ENCODE results near the gene KIAA0586.
"Not testable (repeated sequence)": the region's sequence is repeated elsewhere in the genome, so short reads cannot be mapped to it uniquely, and the experiment has no call there.

The KIAA0586 gene

DNA sequence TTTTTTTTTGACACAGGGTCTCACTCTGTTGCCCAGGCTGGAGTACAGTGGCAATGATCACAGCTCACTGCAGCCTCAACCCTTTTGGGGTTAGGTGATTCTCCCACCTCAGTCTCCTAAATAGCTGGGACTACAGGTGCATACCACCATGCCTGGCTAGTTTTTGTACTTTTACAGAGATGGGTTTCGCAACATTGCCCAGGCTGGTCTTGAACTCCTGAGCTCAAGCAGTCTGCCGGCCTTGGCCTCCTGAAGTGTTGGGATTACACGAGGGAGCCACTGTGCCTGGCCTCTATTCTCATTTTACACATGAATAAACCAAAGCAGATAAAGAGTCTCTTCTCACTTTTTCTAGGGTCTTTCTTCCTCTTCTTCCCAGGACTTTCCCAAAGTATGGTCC is 28.6 kb upstream of the KIAA0586 start:
- no peak for DNase-seq (ENCODE audit: low read depth)
- TF ChIP-seq, protein P1, sequence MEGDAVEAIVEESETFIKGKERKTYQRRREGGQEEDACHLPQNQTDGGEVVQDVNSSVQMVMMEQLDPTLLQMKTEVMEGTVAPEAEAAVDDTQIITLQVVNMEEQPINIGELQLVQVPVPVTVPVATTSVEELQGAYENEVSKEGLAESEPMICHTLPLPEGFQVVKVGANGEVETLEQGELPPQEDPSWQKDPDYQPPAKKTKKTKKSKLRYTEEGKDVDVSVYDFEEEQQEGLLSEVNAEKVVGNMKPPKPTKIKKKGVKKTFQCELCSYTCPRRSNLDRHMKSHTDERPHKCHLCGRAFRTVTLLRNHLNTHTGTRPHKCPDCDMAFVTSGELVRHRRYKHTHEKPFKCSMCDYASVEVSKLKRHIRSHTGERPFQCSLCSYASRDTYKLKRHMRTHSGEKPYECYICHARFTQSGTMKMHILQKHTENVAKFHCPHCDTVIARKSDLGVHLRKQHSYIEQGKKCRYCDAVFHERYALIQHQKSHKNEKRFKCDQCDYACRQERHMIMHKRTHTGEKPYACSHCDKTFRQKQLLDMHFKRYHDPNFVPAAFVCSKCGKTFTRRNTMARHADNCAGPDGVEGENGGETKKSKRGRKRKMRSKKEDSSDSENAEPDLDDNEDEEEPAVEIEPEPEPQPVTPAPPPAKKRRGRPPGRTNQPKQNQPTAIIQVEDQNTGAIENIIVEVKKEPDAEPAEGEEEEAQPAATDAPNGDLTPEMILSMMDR (conservative IDR thresholded peaks at IDR 0.05; ENCODE audit: low read depth, low read length) = no peak
- H3K4me3 ChIP-seq (ENCODE audit: low read depth, low read length) = no peak overlapping the region

DNA sequence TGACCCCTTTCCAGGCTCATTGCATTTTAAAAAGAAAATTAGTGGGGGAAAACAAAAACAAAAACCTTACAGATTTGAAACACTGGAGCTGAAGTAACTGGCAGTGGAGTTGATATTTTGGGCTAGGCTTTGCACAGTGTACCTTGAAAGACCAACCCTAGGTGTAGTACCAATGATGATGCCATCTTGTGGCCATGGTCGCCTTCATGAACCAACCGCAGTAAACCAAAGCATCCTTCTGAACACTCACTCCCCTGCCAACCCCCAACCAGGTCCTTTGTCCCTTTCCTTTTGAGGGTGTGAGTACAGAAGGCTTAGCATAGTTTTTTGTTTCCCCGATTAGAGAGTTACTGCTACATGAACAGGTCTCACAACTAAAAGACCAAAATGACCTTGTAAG is 25.9 kb upstream of the KIAA0586 start:
- TF ChIP-seq, protein P1 (conservative IDR thresholded peaks at IDR 0.05; ENCODE audit: low read depth, low read length) = no peak
- no peak for DNase-seq (ENCODE audit: low read depth)
- H3K4me3 ChIP-seq (ENCODE audit: low read depth, low read length) = no peak overlapping the region

DNA sequence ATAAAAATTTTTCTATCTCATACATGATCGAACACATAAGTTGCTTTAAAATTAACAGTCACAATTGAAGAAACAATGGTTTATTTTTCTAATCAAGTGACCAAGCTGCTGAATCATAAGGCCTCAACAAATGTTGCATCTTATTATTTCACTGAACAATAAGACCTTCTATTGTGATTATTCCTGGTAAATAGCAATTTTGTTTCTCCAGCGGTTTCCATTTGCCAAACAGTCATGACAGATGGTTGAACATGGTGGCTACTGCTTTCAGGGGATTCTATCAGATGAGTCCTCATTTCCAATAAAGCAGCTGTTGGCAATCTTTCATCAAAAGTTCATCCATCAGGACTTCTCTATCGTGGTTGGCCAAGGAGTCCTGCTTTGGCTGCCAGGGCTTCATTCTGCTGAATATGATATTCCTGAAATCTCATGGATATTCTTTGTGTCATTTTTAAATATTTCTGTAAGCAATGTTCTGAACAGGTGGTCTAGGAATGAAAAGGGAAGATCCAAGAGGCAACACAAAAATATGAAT is 18.8 kb upstream of the KIAA0586 start:
- TF ChIP-seq, protein P1 (conservative IDR thresholded peaks at IDR 0.05; ENCODE audit: low read depth, low read length) = no peak
- H3K4me3 ChIP-seq (ENCODE audit: low read depth, low read length) = no peak overlapping the region
- no peak for DNase-seq (ENCODE audit: low read depth)

DNA sequence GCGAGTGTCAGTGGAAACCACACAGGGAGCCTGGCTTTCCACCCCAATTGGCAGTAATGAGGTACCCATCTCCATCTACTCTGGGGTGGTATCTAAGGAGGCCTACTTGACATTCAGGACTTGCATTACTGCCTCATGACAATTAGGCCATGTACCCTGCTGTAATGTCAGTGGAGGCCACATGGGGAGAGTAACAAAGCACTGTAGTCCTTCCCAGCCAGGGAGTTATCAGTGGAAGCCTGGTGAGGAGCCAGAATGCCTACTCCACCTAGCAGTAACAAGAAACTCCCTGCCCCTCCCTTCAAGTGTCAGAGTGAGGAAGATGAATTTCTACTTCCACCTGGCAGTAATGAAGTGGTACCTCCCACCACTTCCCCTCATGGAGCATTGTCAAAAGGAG is 12.7 kb upstream of the KIAA0586 start:
- DNase-seq (ENCODE audit: low read depth) = no peak
- no peak overlapping the region for H3K4me3 ChIP-seq (ENCODE audit: low read depth, low read length)
- TF ChIP-seq, protein P1 (conservative IDR thresholded peaks at IDR 0.05; ENCODE audit: low read depth, low read length) = no peak

DNA sequence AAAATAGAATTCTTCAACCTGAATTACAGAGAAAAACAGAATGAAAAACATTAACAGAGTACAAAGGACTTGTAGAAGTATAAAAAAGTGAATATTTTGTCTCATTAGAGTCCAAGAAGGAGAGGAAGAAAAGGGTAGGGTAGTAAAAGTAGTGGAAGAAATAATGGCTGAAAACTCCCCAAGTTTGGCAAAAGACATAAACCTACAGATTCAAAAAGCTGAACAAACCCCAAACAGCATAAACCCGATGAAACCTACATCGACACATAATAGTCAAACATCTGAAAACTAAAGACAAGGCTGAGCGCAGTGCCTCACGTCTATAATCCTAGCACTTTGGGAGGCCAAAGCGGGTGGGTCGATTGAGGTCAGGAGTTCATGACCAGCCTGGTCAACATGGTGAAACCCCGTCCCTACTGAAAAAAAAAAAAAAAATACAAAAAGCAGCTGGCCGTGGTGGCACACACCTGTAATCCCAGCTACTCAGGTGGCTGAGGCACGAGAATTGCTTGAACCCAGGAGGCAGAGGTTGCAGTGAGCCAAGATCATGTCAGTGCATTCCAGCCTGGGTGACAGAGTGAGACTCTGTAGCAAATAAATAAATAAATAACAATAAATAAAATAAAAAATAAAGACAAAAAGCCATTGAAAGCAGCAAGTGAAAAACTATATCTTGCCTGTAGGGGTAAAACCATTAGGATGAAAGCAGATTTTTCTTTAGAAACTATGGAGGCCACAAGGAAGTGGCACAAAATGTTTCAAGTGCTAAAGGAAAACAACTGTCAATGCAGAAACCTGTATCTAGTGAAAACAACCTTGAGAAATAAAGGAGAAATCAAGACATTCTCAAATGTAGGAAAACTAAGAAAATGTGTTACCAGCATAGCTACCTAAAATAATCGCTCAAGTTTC is 11.6 kb upstream of the KIAA0586 start:
- TF ChIP-seq, protein P1 (conservative IDR thresholded peaks at IDR 0.05; ENCODE audit: low read depth, low read length) = no peak
- H3K4me3 ChIP-seq (ENCODE audit: low read depth, low read length) = no peak overlapping the region
- no peak for DNase-seq (ENCODE audit: low read depth)

DNA sequence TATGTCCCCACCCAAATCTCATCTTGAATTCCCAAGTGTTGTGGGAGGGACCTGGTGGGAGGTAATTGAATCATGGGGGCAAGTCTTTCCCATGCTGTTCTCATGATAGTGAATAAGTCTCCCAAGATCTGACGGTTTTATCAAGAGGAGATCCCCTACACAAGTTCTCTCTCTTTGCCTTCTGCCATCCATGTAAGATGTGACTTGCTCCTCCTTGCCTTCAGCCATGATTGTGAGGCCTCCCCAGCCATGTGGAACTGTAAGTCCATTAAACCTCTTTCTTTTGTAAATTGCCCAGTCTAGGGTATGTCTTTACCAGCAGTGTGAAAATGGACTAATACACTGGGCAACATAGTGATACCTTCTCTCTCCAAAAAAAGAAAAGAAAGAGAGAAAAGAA is 10.6 kb upstream of the KIAA0586 start:
- not testable (repeated sequence) for H3K4me3 ChIP-seq (ENCODE audit: low read depth, low read length); DNase-seq (ENCODE audit: low read depth)

DNA sequence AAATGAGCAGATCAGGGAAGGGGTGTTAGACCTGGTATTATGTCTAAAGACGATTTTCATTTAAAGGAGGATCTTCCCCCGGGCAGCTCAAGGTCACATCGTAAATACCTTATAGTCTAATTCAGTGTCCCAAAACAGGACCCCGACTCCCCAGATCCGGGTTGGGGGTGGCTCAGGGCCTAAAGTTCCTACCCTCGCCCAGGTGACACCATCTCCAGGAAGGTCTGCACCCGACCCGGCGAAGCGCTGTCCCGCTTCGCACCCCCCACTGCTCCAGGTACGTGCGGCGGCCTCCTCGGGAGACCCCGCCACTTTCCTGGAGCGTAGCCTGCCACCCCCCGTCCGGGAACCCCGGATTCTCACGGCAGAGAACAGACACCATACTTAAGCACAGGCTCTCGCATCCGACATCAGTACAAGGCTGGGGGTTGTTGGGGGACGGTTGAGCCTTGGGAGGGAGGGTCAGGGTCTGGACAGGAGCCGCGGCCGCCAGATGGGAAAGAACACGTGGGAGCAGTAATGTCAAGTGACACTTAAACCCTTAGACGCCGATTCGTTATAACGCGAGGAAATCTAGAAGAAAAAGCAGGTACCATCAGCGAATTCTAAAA is 744 bp upstream of the KIAA0586 start:
- DNase-seq (ENCODE audit: low read depth) = peak; percentile 72
- TF ChIP-seq, protein P1 (conservative IDR thresholded peaks at IDR 0.05; ENCODE audit: low read depth, low read length) = no peak
- H3K4me3 ChIP-seq (ENCODE audit: low read depth, low read length) = peak overlapping the region; percentile 74

Data from choroid plexus epithelial cell (primary cell).